ENCODE measurements around the gene UBAC1. TPM values are rescaled to one million over a fixed set of nuclear protein-coding genes. Genes with fewer than 3 reads are reported as not detected.

Gene UBAC1
- total RNA-seq, 4 donors from 2014 or later: 218 to 263 (median 248) TPM

DNA sequence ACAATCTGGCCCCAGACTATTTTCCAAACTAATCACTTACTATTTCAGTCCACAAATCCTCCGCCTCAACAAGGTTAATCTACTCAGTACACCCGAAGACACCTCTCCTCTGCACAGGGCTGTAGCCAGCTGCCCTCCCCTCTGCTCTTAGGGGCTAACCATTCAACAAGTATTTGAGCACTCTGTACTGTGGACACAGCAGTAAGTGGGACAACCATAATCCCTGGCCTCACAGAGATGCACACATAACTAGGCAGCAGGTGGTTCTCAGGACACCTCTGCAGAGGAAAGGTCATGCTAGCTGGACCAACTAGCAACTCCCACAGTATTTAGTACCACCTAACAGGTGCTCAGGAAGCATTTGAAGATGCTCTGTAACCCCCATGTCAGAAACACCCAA, 59.3 kb downstream of the UBAC1 start:
- intact Hi-C loops (cut with DNase I; ENCODE audit: low total_unique reads): loop anchor here (10.0 kb wide), 1 partner anchor 343 kb away; the partner anchor contains the start of gene QSOX2

DNA sequence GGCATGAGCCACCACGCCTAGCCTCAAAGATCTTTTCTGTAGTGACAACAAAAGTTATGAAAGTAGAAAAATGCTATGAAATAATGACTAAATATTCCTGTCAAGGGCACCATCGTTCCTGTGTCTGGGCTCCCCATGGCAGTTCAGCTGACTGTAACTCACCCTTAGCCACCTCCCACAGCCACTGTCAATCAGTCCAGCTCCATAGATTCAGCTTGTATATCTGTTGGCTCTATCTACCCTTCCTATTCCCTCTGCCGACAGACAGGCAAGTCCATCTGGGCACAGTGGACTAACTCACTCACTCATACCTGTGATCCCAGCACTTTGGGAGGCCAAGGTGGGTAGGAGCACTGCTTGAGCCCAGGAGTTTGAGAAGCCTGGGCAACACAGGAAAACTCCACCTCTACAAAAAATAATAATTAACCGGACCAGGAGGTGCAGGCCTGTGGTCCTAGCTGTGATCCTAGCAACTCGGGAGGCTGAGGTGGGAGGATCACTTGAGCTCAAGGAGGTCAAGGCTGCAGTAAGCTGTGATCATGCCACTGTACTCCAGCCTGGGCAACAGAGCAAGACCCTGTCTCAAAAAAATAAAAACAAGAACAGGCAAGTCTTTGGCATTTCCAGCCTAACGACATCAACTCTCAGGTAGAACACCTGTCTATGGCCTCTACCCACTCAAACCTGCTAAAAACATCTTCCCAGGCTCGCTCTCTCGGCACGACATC, 60.0 kb downstream of the UBAC1 start:
- Histone ChIP-seq H3K27ac (peak overlapping the region; percentile 89 to 90 (median 90)), H3K9me3 (no peaks in the 10 kb centered on the region), H3K4me3 (no peak overlapping the region), H3K27me3 (no peaks in the 10 kb centered on the region), H3K36me3 (no peaks in the 10 kb centered on the region), H3K4me1 (peaks cover 53 to 60% of the 10 kb centered on the region in 2 donors)
- intact Hi-C loops (cut with DNase I; ENCODE audit: low total_unique reads): loop anchor here (10.0 kb wide), 1 partner anchor 344 kb away; the partner anchor contains the start of gene QSOX2
- ATAC-seq (no peak), DNase-seq (no peak)
- no peak for TF ChIP-seq POLR2A (IDR thresholded peaks at IDR 0.05)
- TF ChIP-seq, protein P1, sequence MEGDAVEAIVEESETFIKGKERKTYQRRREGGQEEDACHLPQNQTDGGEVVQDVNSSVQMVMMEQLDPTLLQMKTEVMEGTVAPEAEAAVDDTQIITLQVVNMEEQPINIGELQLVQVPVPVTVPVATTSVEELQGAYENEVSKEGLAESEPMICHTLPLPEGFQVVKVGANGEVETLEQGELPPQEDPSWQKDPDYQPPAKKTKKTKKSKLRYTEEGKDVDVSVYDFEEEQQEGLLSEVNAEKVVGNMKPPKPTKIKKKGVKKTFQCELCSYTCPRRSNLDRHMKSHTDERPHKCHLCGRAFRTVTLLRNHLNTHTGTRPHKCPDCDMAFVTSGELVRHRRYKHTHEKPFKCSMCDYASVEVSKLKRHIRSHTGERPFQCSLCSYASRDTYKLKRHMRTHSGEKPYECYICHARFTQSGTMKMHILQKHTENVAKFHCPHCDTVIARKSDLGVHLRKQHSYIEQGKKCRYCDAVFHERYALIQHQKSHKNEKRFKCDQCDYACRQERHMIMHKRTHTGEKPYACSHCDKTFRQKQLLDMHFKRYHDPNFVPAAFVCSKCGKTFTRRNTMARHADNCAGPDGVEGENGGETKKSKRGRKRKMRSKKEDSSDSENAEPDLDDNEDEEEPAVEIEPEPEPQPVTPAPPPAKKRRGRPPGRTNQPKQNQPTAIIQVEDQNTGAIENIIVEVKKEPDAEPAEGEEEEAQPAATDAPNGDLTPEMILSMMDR (IDR thresholded peaks at IDR 0.05 in 4 of 5, conservative IDR thresholded peaks at IDR 0.05 in 1 of 5): no peak
- in situ Hi-C loops (cut with MboI; ENCODE audit: low sequenced_read_pairs in 4 of 4): no loop called here

More for the DNA sequence above, 59.3 kb downstream of the UBAC1 start:
- DNase-seq (no peak), ATAC-seq (no peak)
- in situ Hi-C loops (cut with MboI; ENCODE audit: low sequenced_read_pairs in 4 of 4): no loop called here
- Histone ChIP-seq H3K27ac (peak overlapping the region; percentile 89 to 90 (median 90)), H3K36me3 (no peaks in the 10 kb centered on the region), H3K4me1 (peaks cover 55 to 60% of the 10 kb centered on the region in 2 donors), H3K27me3 (no peaks in the 10 kb centered on the region), H3K9me3 (no peaks in the 10 kb centered on the region), H3K4me3 (no peak overlapping the region)
- TF ChIP-seq, protein P1 (IDR thresholded peaks at IDR 0.05 in 4 of 5, conservative IDR thresholded peaks at IDR 0.05 in 1 of 5): no peak
- TF ChIP-seq POLR2A (IDR thresholded peaks at IDR 0.05): no peak

DNA sequence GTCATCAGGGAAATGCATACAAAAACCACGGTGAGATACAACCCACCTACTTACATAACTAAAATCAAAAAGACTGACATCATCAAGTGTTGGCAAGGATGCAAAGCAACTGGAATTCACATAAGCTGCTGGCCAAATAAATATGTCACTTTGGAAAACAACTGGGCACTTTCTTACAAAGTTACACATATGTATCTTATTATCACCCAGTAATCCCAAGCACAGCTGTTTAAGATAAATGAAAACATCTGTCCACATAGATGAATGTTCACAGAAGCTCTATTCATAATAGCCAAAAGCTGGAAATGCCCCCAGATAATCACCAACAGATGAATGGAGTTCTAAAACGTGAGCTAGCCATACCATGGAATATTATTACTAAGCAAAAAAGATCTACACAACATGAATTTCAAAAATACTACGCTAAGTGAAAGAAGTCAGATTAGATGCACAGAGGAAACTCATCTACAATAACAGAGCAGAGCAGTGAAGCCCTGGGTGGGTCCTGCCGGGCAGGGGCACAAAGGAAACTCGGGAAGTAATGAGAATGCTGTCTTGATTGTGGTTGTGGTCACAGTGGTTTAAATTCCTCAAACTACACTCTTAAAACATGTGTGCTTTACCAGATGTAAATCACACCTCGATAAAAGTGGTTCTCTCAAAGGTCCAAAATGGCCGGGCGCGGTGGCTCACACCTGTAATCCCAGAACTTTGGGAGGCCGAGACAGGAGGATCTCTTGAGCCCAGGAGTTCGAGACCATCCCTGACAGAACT, 62.4 kb downstream of the UBAC1 start:
- no peak for ATAC-seq
- in situ Hi-C loops (cut with MboI; ENCODE audit: low sequenced_read_pairs in 4 of 4) (no loop called here), intact Hi-C loops (cut with DNase I; ENCODE audit: low total_unique reads) (no loop called here)
- H3K27ac ChIP-seq: no peak overlapping the region
- no peaks in the 10 kb centered on the region for H3K9me3 ChIP-seq
- no peak for DNase-seq
- H3K27me3 ChIP-seq: no peaks in the 10 kb centered on the region
- H3K36me3 ChIP-seq: no peaks in the 10 kb centered on the region
- TF ChIP-seq POLR2A (IDR thresholded peaks at IDR 0.05): no peak
- TF ChIP-seq, protein P1 (IDR thresholded peaks at IDR 0.05 in 4 of 5, conservative IDR thresholded peaks at IDR 0.05 in 1 of 5): no peak
- H3K4me1 ChIP-seq: peaks cover 29 to 48% of the 10 kb centered on the region in 2 donors
- no peak overlapping the region for H3K4me3 ChIP-seq

DNA sequence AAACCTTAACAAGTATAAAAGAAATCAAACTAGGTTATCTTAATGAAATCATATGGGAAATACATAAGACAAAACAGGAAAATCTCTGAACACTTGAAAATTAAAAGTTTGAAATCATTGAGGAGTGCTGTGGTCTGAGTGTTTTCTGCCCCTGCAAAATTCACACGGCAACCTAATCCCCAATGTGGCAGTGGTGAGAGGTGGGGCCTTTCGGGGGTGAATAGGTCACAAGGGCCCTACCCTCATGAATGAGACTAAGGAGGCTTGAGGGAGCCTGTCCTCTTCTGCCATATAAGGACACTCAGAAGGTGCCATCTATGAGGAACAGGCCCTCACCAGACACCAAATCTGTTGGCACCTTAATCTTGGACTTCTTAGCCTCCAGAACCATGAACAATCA, 64.5 kb downstream of the UBAC1 start:
- TF ChIP-seq, protein P1 (IDR thresholded peaks at IDR 0.05 in 4 of 5, conservative IDR thresholded peaks at IDR 0.05 in 1 of 5): no peak
- no peak for TF ChIP-seq POLR2A (IDR thresholded peaks at IDR 0.05)
- Histone ChIP-seq H3K4me1 (peaks cover 17 to 38% of the 10 kb centered on the region in 2 donors), H3K27me3 (no peaks in the 10 kb centered on the region), H3K36me3 (no peaks in the 10 kb centered on the region), H3K27ac (no peak overlapping the region), H3K9me3 (no peaks in the 10 kb centered on the region), H3K4me3 (no peak overlapping the region)
- ATAC-seq: no peak
- DNase-seq: no peak
- in situ Hi-C loops (cut with MboI; ENCODE audit: low sequenced_read_pairs in 4 of 4) (no loop called here), intact Hi-C loops (cut with DNase I; ENCODE audit: low total_unique reads) (no loop called here)

Measured in gastrocnemius medialis (tissue), 4 donors.